ENCODE results near the gene PCDH18. TPM values are rescaled to one million over a fixed set of nuclear protein-coding genes. Genes with fewer than 3 reads are reported as not detected.
"Not testable (repeated sequence)": the region's sequence is repeated elsewhere in the genome, so short reads cannot be mapped to it uniquely, and the experiment has no call there.

PCDH18 gene
- polyA plus RNA-seq, 3 donors: 130 to 179 (median 134) TPM

DNA sequence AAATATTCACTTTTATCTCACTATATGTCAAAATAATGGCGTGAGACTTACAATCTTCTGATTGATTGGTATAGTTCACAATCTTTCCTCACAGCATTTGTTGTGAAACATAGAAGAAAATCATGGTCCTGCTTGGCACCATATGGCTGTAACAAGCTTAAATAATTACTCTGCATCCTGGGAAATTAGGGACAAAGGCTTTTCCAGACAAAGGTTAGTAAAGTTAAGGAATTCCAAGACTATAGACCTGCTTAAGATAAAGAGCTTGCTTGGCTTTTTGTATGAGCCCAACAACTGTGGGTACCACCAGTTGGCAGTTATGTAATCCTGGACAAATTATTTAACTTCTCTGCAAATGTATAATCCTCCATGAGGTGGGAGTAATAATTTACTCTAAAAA, 3.4 kb upstream of the PCDH18 start:
- no peak for DNase-seq

- DNase-seq: no peak
These were observed 2.2 kb upstream of the PCDH18 start for GRCh38 chr4:137534516-137534915.

GRCh38 chr4:137533855-137534254, 1.6 kb upstream of the PCDH18 start:
- DNase-seq: no peak

DNA sequence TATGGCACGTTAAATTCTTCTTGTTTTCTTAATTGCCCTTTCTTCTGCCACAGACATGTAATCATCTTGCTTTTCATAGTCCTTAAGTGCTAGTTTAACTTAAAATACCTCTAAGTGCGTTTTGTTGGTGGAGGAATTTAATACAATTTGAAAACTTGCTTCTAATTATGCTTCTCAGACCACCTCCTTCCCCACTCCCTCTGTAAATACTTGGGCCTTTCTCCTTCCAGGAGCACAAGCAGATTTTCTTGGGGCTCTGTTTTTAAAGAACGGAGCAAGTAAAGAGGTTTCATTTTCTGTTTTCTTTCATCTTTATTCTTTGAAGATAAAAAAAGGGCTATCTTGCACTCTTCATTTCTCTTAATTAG, 559 bp upstream of the PCDH18 start:
- peak; percentile 42 for DNase-seq

DNA sequence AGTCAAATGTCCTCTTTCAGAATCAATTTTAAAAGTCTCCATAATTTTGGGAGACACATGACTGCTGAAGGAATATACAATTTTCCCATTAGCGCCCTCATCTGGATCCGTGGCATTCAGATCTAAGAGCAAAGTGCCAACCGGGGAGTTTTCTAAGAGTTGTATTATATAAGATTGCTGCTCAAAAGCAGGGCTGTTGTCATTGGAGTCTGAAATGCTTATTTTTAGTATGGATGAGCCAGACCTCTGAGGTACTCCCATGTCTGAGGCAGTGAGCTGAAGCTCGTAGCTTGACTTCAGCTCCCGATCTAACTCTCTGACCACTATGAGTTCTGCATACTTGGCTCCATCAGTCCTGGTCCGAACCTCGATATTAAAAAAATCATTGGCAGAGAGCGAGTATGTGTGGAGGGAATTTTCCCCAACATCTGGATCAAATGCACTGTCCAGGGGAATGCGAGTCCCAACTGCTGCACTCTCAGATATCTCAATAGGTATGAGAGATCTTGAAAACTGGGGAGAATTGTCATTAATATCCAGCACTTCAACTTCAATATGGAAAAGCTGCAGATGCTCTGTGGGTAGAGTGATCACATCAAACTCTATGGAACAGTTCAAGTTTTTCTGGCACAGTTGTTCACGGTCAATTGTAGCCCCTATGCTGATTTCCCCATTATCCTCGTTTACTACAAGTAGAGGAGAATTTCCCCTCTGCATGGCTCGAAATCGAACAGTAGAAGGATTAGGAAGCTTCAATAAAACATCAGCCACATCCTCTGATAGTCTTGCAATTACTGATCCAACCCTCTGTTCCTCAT, 917 bp downstream of the PCDH18 start:
- DNase-seq: peak; percentile 40

GRCh38 chr4:137530176-137530575, 2.1 kb downstream of the PCDH18 start:
- no peak for DNase-seq

DNA sequence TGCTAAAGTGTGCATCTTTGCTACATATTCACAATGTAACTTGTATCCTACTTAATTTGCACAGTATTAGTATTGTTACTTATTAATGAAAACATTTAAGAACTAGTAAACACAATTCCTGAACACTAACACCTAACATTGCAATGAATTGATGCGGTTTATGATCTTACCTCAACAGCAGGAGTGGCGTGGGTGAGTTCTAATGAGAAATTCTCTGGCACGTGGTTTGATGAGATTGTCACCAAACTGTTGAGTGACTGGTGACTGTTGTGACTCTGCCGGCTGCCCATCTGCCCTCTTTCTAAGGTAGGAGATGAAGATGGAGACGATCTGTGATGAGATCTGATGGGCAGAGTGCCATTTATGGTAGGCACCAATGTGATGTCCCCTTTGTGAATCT, 2.9 kb downstream of the PCDH18 start:
- no peak for DNase-seq

- no peak for DNase-seq
These were observed 3.6 kb downstream of the PCDH18 start for GRCh38 chr4:137528673-137529072.

- DNase-seq: no peak
These were observed 5.6 kb downstream of the PCDH18 start for GRCh38 chr4:137526681-137527080.

- no peak for DNase-seq
These were observed 7.4 kb downstream of the PCDH18 start for GRCh38 chr4:137524725-137525369.

DNA sequence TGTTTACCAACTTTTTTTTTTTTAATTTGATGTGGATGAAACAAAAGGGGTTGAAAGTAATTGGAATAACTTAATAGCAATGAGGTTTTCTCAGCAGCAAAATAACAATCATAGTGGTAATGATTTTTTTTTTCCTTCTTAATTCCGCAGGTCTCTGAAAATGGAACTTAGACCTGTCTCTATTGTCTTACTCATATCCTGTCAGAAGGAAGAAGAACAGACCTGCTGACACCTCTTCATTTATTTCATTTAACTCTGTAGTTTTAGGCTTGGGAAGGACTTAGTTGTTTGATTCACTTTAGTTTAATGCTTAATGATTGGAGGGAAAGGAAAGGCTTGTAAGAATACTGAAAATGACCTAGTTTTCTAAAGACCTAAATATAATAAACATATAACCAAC, 9.0 kb downstream of the PCDH18 start:
- no peak for DNase-seq

DNA sequence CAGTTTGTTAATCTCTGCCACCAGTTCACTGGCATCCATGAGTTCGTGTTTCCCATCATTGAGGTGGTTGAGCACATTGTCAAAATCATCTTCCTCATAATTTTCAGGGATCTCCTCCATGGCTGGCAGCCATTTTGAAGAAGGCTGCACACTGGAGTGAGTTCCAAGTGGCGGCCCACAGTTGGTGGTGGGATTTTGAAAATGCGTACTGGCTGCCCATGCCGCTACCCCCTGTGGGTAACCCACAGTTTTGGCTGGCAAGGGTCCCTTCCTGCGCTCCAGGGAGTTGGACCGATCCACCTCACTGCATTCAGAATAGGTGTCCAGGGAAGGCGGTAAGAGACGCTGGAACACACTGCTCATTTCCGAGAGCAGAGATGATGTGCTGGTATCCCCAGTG, 11.2 kb downstream of the PCDH18 start:
- no peak for DNase-seq

DNA sequence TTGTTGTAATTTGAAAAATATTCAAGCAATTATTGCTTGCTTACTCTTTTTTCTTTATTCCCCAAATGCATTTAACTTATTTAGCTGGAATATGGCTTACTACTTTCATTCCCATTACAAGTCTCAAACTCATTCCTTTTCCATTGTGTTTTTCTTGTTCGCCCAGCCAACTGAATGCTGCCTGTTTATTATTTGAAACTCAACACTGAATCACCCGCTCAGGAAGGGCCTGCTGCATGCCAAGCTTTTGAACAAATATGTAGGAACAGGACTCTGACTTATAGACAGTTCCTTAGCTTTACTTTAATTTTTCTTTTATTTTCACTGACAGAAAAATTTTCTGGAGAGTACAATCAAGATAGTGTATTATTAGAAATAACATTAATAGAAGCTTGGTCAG, 12.9 kb downstream of the PCDH18 start:
- no peak for DNase-seq

- not testable (repeated sequence) for DNase-seq
These were observed 15.0 kb downstream of the PCDH18 start for GRCh38 chr4:137517323-137517722.

- no peak for DNase-seq
These were observed 17.7 kb downstream of the PCDH18 start for GRCh38 chr4:137514406-137515111.

DNA sequence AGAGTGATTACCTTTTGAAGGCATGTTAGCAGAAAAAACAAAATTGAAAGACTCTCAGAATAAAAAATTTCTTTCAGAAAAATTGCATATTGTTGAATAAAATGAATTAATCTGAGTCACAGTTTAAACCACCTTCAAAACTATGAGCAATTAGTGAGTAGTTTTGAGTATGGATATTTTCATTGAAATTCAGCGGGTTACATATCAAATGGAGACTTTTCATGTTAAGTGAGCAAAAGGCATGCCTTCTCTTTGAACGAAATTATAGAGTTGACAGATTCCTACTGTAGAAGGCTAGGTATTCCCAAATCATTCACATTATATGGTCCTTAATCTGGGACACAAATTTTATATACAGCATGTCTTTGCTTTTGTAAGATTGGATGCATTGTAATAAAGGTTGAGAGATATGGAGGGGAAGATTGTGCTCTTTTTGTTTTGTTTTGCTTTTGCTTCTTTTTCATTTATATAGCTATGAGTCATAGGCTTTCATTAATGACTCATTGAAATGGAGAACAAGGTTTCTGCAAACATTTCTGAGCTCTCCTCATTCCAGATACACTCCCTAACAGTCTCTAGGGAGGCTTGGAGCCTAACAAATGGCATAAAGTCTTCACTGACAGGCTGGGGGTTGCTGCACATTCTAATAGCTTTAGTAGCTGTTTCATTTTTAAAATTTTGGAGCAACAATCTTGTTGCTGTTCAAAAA, 21.6 kb downstream of the PCDH18 start:
- DNase-seq: no peak

DNA sequence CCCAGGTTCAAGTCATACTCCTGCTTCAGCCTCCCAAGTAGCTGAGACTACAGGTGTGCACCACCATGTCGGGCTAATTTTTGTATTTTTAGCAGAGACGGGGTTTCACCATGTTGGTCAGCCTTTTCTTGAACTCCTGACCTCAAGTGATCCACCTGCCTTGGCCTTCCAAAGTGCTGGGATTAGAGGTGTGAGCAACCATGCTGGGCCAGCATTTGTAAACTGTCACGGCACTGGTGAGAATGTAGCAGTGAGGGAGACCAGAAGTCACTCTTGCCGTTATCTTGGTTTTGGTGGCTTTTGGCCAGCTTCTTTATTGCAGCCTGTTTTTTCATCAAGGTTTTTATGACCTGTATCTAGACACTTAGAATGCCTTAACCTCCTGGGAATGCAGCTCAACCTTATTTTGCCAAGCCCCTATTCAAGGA, 22.4 kb downstream of the PCDH18 start:
- no peak for DNase-seq

DNA sequence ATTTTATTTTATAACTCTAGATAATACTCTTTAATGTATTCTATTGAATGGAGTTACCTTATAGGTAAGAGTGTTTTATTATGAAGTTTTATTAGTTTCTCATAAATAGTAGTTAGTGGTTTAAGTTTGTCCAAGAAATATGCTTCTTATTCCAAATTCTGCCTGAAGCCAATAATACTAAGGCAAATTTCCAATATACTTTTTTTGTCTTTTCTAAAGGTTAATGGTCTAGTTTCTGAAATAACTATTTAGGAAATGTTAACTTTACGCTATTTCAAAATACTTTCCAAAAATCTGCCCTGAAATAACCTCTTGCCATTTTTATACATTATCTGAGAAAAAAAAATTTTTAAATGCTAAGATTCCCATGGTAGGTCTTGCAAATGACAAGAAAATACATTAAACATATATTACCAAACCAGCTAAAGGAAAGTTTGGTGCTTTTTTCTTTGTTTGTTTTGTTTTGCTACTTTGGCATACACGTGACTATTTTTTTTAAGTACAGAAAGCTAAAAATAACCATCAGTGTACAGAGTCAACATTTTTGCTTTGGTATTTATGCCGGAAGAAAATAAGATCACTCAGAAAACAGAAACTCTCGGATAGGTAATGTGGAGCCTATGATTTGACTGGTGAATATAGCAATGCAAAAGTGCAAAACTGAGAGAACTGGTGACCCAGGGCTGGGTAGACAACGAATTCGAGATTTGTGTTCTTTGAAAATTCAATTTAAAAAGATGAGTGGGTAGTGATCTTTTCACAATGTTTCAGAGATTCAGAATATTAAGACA, 29.8 kb downstream of the PCDH18 start:
- DNase-seq: no peak

DNA sequence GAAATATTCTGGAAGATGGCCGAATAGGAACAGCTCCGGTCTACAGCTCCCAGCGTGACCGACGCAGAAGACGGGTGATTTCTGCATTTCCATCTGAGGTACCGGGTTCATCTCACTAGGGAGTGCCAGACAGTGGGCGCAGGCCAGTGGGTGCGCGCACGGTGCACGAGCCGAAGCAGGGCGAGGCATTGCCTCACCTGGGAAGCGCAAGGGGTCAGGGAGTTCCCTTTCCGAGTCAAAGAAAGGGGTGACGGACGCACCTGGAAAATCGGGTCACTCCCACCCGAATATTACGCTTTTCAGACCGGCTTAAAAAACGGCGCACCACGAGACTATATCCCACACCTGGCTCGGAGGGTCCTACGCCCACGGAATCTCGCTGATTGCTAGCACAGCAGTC, 36.0 kb downstream of the PCDH18 start:
- DNase-seq: not testable (repeated sequence)

DNA sequence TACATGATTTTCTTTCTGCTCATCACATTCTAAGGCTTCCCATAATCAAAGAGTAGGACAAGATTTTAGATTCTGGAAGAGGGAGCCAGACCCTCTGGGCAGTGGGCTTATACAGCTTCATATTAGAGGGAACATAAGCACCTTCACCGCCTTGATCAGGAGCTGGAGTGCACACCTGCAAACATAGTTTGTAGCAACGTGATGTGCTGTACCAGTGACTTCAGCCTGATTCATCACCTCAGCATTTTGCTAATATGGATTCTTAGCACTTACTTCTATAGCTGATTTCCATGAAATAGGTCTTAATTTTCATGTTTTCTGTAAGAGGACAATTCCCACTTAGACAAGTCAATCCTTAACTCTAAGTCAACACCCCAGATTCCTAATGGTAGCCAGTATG, 36.7 kb downstream of the PCDH18 start:
- DNase-seq: no peak

GRCh38 chr4:137483313-137483959, 48.9 kb downstream of the PCDH18 start:
- DNase-seq: not testable (repeated sequence)

All from renal pelvis (tissue), 4 donors.